HepG2 (cell line): ENCODE results near the gene PIEZO1. TPM values are rescaled to one million over a fixed set of nuclear protein-coding genes. Genes with fewer than 3 reads are reported as not detected.

Experiments
- ARID3A ChIP-seq: IDR thresholded peaks from 2 replicates; pipeline ENCODE4 v1.6.1; 2012; ENCODE audit warnings: low read depth, low read length, improper control_type of control experiment
- CC2D1A ChIP-seq: sonication (generic); formaldehyde crosslinking; IDR thresholded peaks from 2 replicates; pipeline ENCODE4 v1.8.1; 2023; ENCODE audit warnings: mild to moderate bottlenecking, missing genetic modification reagents
- CEBPG ChIP-seq: IDR thresholded peaks from 2 replicates; pipeline ENCODE4 v1.6.1; 2016
- CREM ChIP-seq, 2 experiments: sonication (generic) in 1 of 2; formaldehyde crosslinking in 1 of 2; IDR thresholded peaks; 2 replicates each; pipeline versions ENCODE4 v1.4.0 to v1.6.1; 2016 to 2020; ENCODE audit warnings: antibody characterized with exemption in 1 of 2, mild to moderate bottlenecking in 1 of 2, missing genetic modification reagents in 1 of 2
- FLYWCH1 ChIP-seq: sonication (generic); formaldehyde crosslinking; IDR thresholded peaks from 2 replicates; pipeline ENCODE4 v1.8.1; 2023; ENCODE audit warnings: mild to moderate bottlenecking, missing genetic modification reagents
- NAIF1 ChIP-seq: sonication (generic); formaldehyde crosslinking; IDR thresholded peaks from 2 replicates; pipeline ENCODE4 v1.5.0; 2020; ENCODE audit warnings: mild to moderate bottlenecking, missing genetic modification reagents, borderline replicate concordance
- NCOA5 ChIP-seq: sonication (generic); formaldehyde crosslinking; IDR thresholded peaks from 2 replicates; pipeline ENCODE4 v1.4.0; 2020; ENCODE audit warnings: missing genetic modification reagents
- RNF219 ChIP-seq: sonication (generic); formaldehyde crosslinking; IDR thresholded peaks from 2 replicates; pipeline ENCODE4 v1.5.0; 2020; ENCODE audit warnings: mild to moderate bottlenecking, missing genetic modification reagents
- STAT6 ChIP-seq: sonication (generic); formaldehyde crosslinking; IDR thresholded peaks from 2 replicates; pipeline ENCODE4 v1.4.0; 2020; ENCODE audit warnings: missing genetic modification reagents, mild to moderate bottlenecking, borderline replicate concordance
- ZBTB10 ChIP-seq: sonication (generic); formaldehyde crosslinking; IDR thresholded peaks from 2 replicates; pipeline ENCODE4 v1.4.0; 2020; ENCODE audit warnings: missing genetic modification reagents, borderline replicate concordance
- ZNF160 ChIP-seq: sonication (generic); formaldehyde crosslinking; IDR thresholded peaks from 2 replicates; pipeline ENCODE4 v1.8.0; 2022; ENCODE audit warnings: mild to moderate bottlenecking, inconsistent platforms, missing genetic modification reagents
- ZSCAN21 ChIP-seq: sonication (generic); formaldehyde crosslinking; IDR thresholded peaks from 2 replicates; pipeline ENCODE4 v1.8.0; 2022; ENCODE audit warnings: mild to moderate bottlenecking, missing genetic modification reagents, moderate library complexity, borderline replicate concordance
- polyA plus RNA-seq, 8 experiments: library from polyadenylated mRNA; depleted of rRNA in 3 of 8; stranded (reverse) in 7 of 8; unstranded in 1 of 8; fragments of >200 nt; fragmentation: Illumina TruSeq in 4 of 8; extraction: Trizol in 4 of 8; gene quantifications; 2 replicates each; pipeline versions ENCODE4 v1.2.1 to v1.2.3, GENCODE V29; 2011 to 2016; ENCODE audit warnings: low read depth in 4 of 8, missing spikeins in 1 of 8, mixed read lengths in 1 of 8; ENCODE audit not compliant: insufficient read depth in 1 of 8
- total RNA-seq, 5 experiments: library from RNA; depleted of rRNA; stranded (reverse); fragments of >200 nt; fragmentation: Illumina TruSeq; extraction: Trizol; gene quantifications; 2 replicates each; pipeline ENCODE4 v1.2.3, GENCODE V29; 2016; ENCODE audit warnings: low read depth in 1 of 5
- TF ChIP-seq, protein P1 (sequence below), 2 experiments: fragments of 450-650 bp in 1 of 2; sonication (generic) in 1 of 2; formaldehyde crosslinking; IDR thresholded peaks; 2 replicates each; pipeline versions ENCODE4 v1.5.0 to v1.8.0; 2020 to 2022; ENCODE audit warnings: mild to moderate bottlenecking in 1 of 2, missing genetic modification reagents in 1 of 2
- TF ChIP-seq, protein P2 (sequence below): sonication (generic); formaldehyde crosslinking; IDR thresholded peaks from 2 replicates; pipeline ENCODE4 v1.5.0; 2020; ENCODE audit warnings: missing genetic modification reagents

The PIEZO1 gene
- total and polyA plus RNA-seq, 2 of the 13 experiments (the other 11 are each of a cell fraction or from before 2014, with no cell fraction given): 67.9 to 85.0 TPM

DNA sequence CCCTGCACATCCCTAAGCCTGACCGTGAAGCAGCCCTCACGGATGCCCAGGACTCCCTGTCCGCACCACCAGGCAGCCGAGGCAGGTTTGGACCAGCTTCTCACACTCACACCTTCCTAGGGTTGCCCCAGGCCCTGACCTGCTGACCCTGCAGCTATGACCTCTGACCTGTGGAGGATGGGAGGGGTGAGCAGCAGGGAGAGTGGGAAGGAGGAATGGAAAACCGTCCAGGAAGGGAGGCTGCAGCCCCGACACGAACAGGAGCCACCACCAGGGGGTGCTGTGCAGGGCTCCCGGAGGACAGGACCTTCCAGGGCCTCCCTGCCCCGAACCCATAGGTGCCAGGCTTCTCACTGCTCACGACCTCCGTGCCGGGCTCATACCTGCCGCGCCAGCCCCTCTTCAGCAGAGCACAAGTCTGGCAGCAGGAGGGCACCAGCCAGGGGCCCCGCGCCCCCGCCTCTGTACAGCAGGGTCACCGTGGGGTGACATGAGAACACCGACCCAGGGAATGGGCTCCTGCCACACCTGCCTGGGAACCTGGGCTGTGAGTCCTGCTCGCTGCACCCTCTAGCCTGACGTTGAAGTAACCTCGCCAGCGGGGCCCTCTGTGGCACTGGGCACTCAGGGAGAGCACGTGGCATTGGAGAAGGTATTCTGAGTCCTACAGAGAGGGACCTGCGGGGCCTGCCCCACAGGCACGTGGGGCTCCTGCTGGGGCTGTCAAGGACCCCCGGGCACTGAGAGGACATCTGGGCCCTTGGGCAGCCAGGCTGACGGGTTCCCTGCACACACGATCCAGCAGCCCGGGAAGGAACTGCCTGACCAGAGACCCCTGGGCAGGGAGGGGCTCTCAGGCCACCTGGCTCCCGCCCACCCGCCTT lies 41.1 kb downstream of the PIEZO1 start (continued):
- TF ChIP-seq ZBTB10 (CRISPR knock-in tag) (no peak), CREM (IDR thresholded peaks at IDR 0.05) (no peak), CREM (CRISPR knock-in tag; IDR thresholded peaks at IDR 0.05) (no peak), STAT6 (no peak), CC2D1A (no peak), NAIF1 (no peak), ZSCAN21 (CRISPR knock-in tag) (no peak), ZNF160 (CRISPR knock-in tag) (peak; percentile 29; the same call in 1 of the 2 replicates), ARID3A (no peak), FLYWCH1 (CRISPR knock-in tag) (no peak), NCOA5 (CRISPR knock-in tag) (no peak), RNF219 (CRISPR knock-in tag) (no peak), CEBPG (CRISPR knock-in tag) (no peak)
- TF ChIP-seq, protein P1, sequence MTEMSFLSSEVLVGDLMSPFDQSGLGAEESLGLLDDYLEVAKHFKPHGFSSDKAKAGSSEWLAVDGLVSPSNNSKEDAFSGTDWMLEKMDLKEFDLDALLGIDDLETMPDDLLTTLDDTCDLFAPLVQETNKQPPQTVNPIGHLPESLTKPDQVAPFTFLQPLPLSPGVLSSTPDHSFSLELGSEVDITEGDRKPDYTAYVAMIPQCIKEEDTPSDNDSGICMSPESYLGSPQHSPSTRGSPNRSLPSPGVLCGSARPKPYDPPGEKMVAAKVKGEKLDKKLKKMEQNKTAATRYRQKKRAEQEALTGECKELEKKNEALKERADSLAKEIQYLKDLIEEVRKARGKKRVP (CRISPR knock-in tag; IDR thresholded peaks at IDR 0.05): no peak
- TF ChIP-seq, protein P2, sequence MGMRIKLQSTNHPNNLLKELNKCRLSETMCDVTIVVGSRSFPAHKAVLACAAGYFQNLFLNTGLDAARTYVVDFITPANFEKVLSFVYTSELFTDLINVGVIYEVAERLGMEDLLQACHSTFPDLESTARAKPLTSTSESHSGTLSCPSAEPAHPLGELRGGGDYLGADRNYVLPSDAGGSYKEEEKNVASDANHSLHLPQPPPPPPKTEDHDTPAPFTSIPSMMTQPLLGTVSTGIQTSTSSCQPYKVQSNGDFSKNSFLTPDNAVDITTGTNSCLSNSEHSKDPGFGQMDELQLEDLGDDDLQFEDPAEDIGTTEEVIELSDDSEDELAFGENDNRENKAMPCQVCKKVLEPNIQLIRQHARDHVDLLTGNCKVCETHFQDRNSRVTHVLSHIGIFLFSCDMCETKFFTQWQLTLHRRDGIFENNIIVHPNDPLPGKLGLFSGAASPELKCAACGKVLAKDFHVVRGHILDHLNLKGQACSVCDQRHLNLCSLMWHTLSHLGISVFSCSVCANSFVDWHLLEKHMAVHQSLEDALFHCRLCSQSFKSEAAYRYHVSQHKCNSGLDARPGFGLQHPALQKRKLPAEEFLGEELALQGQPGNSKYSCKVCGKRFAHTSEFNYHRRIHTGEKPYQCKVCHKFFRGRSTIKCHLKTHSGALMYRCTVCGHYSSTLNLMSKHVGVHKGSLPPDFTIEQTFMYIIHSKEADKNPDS: no peak
